ENCODE data around the gene VAV1. TPM values are rescaled to one million over a fixed set of nuclear protein-coding genes. Genes with fewer than 3 reads are reported as not detected.

VAV1 gene
- total and polyA plus RNA-seq, 2 donors from 2014 or later, result 0.90 to 15.5 TPM

- H3K4me3 ChIP-seq (ENCODE audit: low read length in 3 of 3), result no peak overlapping the region
- intact Hi-C loops (cut with DNase I), result no loop called here
- peaks cover 0 to 7% (median 0%) of the 10 kb centered on the region in 3 donors for H3K9me3 ChIP-seq (ENCODE audit: control insufficient read depth in 2 of 3, insufficient read depth in 1 of 3, low read length in 3 of 3)
- DNase-seq (no peak), FAIRE-seq (no peak)
- no peaks in the 10 kb centered on the region for H3K4me1 ChIP-seq (ENCODE audit: control insufficient read depth in 2 of 3, insufficient read depth in 2 of 3, low read depth in 1 of 3, low read length in 3 of 3)
- H3K27ac ChIP-seq (ENCODE audit: low read depth in 2 of 2, low read length in 2 of 2), result no peak overlapping the region
- no peak overlapping the region for H3K9ac ChIP-seq (ENCODE audit: low read length in 3 of 3)
- TF ChIP-seq CTCF (IDR thresholded peaks at IDR 0.05; ENCODE audit: borderline replicate concordance, extremely low read depth, insufficient read depth), result no peak
- H3K36me3 ChIP-seq (ENCODE audit: control insufficient read depth in 2 of 3, insufficient read depth in 3 of 3, low read length in 3 of 3), result no peaks in the 10 kb centered on the region
- no peaks in the 10 kb centered on the region for H3K27me3 ChIP-seq (ENCODE audit: control insufficient read depth, insufficient read depth, low read length)
Observed at GRCh38 chr19:6825076-6825774, 52.7 kb downstream of the VAV1 start.

- Histone ChIP-seq H3K4me1 (ENCODE audit: control insufficient read depth in 2 of 3, insufficient read depth in 2 of 3, low read depth in 1 of 3, low read length in 3 of 3) (no peaks in the 10 kb centered on the region), H3K36me3 (ENCODE audit: control insufficient read depth in 2 of 3, insufficient read depth in 3 of 3, low read length in 3 of 3) (no peaks in the 10 kb centered on the region), H3K27me3 (ENCODE audit: control insufficient read depth, insufficient read depth, low read length) (no peaks in the 10 kb centered on the region), H3K27ac (ENCODE audit: low read depth in 2 of 2, low read length in 2 of 2) (no peak overlapping the region), H3K9me3 (ENCODE audit: control insufficient read depth in 2 of 3, insufficient read depth in 1 of 3, low read length in 3 of 3) (no peaks in the 10 kb centered on the region), H3K9ac (ENCODE audit: low read length in 3 of 3) (no peak overlapping the region), H3K4me3 (ENCODE audit: low read length in 3 of 3) (no peak overlapping the region)
- DNase-seq (no peak), FAIRE-seq (no peak)
- no peak for TF ChIP-seq CTCF (IDR thresholded peaks at IDR 0.05; ENCODE audit: borderline replicate concordance, extremely low read depth, insufficient read depth)
- intact Hi-C loops (cut with DNase I), result no loop called here
Observed at GRCh38 chr19:6826281-6826920, 53.9 kb downstream of the VAV1 start.

GRCh38 chr19:6828306-6828697 is 55.8 kb downstream of the VAV1 start:
- Histone ChIP-seq H3K9me3 (ENCODE audit: control insufficient read depth in 2 of 3, insufficient read depth in 1 of 3, low read length in 3 of 3) (no peaks in the 10 kb centered on the region), H3K4me1 (ENCODE audit: control insufficient read depth in 2 of 3, insufficient read depth in 2 of 3, low read depth in 1 of 3, low read length in 3 of 3) (no peaks in the 10 kb centered on the region), H3K36me3 (ENCODE audit: control insufficient read depth in 2 of 3, insufficient read depth in 3 of 3, low read length in 3 of 3) (no peaks in the 10 kb centered on the region), H3K27ac (ENCODE audit: low read depth in 2 of 2, low read length in 2 of 2) (no peak overlapping the region), H3K9ac (ENCODE audit: low read length in 3 of 3) (no peak overlapping the region), H3K27me3 (ENCODE audit: control insufficient read depth, insufficient read depth, low read length) (no peaks in the 10 kb centered on the region), H3K4me3 (ENCODE audit: low read length in 3 of 3) (no peak overlapping the region)
- intact Hi-C loops (cut with DNase I), result no loop called here
- TF ChIP-seq CTCF (IDR thresholded peaks at IDR 0.05; ENCODE audit: borderline replicate concordance, extremely low read depth, insufficient read depth), result no peak
- DNase-seq, result no peak
- no peak for FAIRE-seq
